Eye (tissue), 1 donor: ENCODE data around the gene TSPAN9.
A peak's percentile ranks its signal among the peaks of the same experiment; 100 is the strongest.

ENCODE experiments used
- DNase-seq: peaks from one replicate; pipeline ENCODE4 v3.0.0-alpha.2; 2015

Gene TSPAN9

GRCh38 chr12:3229577-3229976, 152.4 kb downstream of the TSPAN9 start:
- DNase-seq = no peak

- DNase-seq = no peak
Observed at GRCh38 chr12:3230758-3231375, 153.7 kb downstream of the TSPAN9 start.

GRCh38 chr12:3231399-3231876, 154.3 kb downstream of the TSPAN9 start:
- peak; percentile 51 for DNase-seq

GRCh38 chr12:3233797-3234196, 156.6 kb downstream of the TSPAN9 start:
- no peak for DNase-seq

- no peak for DNase-seq
Observed at GRCh38 chr12:3236345-3237187, 159.4 kb downstream of the TSPAN9 start.

GRCh38 chr12:3238196-3238595, 161.0 kb downstream of the TSPAN9 start:
- no peak for DNase-seq

- DNase-seq = no peak
Observed at GRCh38 chr12:3241621-3242020, 164.4 kb downstream of the TSPAN9 start.

- peak; percentile 43 for DNase-seq
Observed at GRCh38 chr12:3242199-3242863, 165.2 kb downstream of the TSPAN9 start.

- no peak for DNase-seq
Observed at GRCh38 chr12:3243376-3244084, 166.4 kb downstream of the TSPAN9 start.

- DNase-seq = peak; percentile 55
Observed at GRCh38 chr12:3244219-3244750, 167.1 kb downstream of the TSPAN9 start.

- DNase-seq = no peak
Observed at GRCh38 chr12:3246253-3246652, 169.1 kb downstream of the TSPAN9 start.

GRCh38 chr12:3247077-3247476, 169.9 kb downstream of the TSPAN9 start:
- no peak for DNase-seq

- peak; percentile 54 for DNase-seq
Observed at GRCh38 chr12:3247629-3248161, 170.5 kb downstream of the TSPAN9 start.

GRCh38 chr12:3249081-3249800, 172.1 kb downstream of the TSPAN9 start:
- no peak for DNase-seq

- no peak for DNase-seq
Observed at GRCh38 chr12:3250034-3250433, 172.9 kb downstream of the TSPAN9 start.

GRCh38 chr12:3250576-3250975, 173.4 kb downstream of the TSPAN9 start:
- DNase-seq = no peak

GRCh38 chr12:3251067-3251466, 173.9 kb downstream of the TSPAN9 start:
- DNase-seq = no peak

- DNase-seq = no peak
Observed at GRCh38 chr12:3251691-3252090, 174.5 kb downstream of the TSPAN9 start.

- peak; percentile 83 for DNase-seq
Observed at GRCh38 chr12:3252450-3252891, 175.3 kb downstream of the TSPAN9 start.

GRCh38 chr12:3253682-3254275, 176.6 kb downstream of the TSPAN9 start:
- DNase-seq = no peak

- DNase-seq = no peak
Observed at GRCh38 chr12:3255057-3255456, 177.9 kb downstream of the TSPAN9 start.
